ENCODE data around the gene ABCG2.
"Not testable (repeated sequence)": the region's sequence is repeated elsewhere in the genome, so short reads cannot be mapped to it uniquely, and the experiment has no call there.

ABCG2 gene

DNA sequence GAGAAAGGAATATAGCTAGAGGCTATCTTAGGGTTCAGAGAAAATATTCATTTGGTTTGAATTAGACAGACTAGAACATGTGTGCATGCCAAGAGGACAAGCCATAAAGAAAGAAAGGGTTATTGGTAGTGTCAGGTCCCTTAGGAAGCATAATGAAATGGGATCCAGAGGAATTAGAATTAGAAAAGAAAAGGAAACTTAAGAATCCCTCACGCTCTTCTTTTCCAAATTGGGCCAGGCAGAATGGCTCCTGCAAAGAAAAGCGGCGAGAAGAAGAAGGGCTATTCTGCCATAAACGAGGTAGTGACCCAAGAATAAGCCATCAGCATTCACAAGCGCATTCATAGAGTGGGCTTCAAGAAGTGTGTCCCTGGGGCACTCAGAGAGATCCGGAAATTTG lies 4.9 kb upstream of the ABCG2 start:
- no peak for DNase-seq

- DNase-seq = no peak
Observed at GRCh38 chr4:88162626-88163025, 4.2 kb upstream of the ABCG2 start.

DNA sequence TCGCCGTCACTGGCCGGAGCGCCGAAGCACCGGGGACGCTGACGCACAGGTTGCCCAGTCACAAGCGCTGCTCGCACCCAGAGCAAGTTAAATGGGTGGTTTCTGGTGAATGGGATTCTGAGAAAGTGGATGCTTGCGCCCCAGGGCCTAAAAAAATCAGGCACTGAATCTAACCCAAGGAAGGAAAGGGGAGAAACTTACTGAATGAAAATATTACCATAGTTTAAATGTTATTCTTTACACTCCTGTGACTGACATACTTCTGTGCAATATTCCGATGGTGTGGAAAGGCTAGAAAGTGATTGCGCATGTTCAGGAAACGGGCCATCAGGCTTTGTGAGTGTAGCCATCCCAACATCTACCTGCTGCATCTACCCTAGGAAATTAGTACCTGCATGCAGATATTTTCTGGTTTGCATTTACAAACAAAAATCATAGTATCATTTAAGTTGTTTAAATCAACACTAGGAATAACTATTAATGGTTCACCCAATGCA lies 838 bp upstream of the ABCG2 start:
- no peak for DNase-seq

GRCh38 chr4:88158038-88158488 lies 376 bp downstream of the ABCG2 start:
- no peak for DNase-seq

GRCh38 chr4:88152331-88152730 lies 6.1 kb downstream of the ABCG2 start:
- DNase-seq = not testable (repeated sequence)

DNA sequence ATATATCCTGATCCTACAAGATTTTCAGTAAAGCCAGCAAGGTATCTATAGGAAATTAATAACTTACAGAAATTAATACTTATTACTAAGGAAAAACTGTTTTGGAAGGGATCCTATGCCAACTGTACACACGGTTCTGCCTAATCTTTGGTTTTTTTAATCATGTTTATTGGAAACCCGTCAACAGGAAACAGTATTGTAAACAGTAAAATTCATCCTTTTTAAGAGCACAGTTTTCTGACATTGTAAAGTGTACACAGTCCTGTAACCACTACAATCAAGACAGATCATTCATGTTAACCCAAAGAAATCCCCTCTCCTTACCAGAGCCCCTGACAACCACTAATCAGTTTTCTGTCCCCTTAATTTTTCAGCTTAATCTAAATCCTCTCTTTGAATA lies 9.9 kb downstream of the ABCG2 start:
- DNase-seq = no peak

GRCh38 chr4:88147799-88148217 lies 10.6 kb downstream of the ABCG2 start:
- no peak for DNase-seq

DNA sequence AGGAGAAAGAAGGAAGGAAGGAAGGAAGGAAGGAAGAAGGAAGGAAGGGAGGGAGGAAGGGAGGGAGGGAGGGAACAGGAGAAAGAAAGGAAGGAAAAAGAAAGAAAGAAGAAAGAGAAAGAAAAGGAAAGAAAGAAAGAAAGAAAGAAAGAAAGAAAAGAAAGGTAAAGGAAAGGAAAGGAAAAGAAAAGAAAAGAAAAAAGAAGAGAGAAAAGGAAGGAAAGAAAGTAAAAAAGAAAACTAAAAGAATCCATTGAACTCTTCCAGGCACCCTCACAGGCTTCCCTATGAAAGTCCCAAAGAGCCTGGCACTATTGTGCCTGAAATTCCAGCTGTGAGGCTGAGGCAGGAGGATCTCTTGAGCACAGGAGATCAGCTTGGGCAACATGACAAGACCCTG lies 11.5 kb downstream of the ABCG2 start:
- no peak for DNase-seq

DNA sequence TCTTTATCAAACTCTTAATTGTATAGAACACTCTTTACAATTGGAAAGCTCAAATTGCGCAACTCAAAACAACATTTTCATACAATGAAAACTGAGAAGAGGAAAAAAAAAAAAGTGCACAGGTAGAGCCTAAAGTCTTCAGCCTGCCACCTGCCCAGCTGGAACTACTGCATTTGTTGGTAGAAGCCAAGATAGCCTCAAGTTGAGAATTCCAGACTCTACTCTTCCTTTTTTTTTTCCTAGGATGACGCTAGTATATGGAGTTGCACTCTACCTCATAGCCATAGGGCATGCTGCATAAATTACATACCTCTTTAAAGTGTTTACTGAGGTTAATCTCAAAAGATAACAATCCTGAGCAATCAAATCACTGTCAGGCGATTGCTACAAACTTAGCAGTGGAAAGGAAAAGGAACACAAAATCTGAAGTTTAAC lies 13.6 kb downstream of the ABCG2 start:
- no peak for DNase-seq

DNA sequence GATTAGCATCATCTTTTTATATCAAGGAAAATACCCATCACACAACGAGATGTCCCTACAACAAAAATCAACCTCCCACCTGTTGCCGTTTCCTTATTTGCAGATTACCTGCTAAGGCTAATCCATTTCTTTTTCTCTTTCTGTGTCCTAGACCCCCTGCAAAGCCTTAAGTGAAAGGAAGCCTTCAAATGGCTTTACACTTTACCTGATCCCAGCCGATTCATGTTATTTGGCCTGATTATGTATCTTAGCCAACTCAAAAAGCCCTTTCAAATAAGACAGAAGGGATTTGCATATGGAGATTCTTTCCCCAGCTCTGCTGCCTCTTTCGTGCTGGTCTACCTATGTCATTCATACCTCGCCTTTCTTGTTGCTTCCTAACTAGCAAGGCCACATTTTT lies 14.4 kb downstream of the ABCG2 start:
- DNase-seq = no peak

DNA sequence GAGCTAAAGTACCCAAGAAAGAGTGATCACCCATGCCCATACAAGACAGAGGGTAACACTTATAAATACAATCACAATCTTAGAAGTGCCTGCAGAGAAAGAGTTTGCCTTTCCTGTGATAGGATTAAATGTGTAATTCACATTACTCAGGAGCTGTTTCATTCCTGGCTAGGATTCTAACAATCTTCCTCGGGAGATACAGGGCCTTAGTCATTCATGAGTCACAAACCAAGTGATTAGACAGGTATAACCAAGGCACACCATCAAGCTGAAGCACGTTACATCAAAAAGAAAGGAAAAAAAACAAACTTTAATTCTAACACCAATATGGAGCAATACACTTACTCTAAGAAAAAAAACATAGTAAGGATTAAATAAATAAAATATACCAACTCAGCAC lies 14.9 kb downstream of the ABCG2 start:
- DNase-seq = no peak

GRCh38 chr4:88138561-88138960 lies 19.9 kb downstream of the ABCG2 start:
- no peak for DNase-seq

GRCh38 chr4:88137112-88137511 lies 21.3 kb downstream of the ABCG2 start:
- no peak for DNase-seq

DNA sequence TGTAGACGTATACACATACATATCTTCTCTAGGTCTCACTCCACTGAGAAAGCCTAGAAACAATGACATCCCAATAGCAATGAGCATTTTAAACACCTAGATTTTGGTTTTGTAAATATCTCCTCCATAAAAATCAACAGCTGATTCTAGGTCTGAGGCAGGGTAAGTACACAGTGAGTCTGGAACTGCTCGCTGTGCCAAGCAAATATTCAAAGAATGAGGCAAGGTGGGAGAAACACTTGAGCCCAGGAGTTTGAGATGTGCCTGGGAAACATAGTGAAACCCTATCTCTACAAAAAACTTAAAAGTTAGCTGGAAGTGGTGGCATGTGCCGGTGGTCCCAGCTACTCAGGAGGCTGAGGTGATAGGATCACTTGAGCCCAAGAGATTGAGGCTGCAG lies 22.2 kb downstream of the ABCG2 start:
- no peak for DNase-seq

DNA sequence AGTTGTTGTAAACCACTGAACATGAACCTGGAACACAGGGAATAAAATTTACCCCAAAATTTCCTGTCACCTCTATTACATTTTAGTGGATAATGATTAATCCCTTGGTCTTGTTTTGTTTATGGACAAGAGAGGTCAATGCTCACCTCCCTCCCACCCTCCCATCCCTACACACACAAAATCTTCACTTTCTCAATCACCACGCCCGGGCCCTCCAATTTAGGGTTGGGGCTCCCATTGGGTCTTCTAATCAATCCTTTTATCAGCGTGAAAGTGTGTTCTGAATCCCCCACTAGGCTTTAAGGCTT lies 23.1 kb downstream of the ABCG2 start:
- no peak for DNase-seq

- no peak for DNase-seq
Observed at GRCh38 chr4:88134536-88135355, 23.7 kb downstream of the ABCG2 start.

GRCh38 chr4:88134111-88134510 lies 24.3 kb downstream of the ABCG2 start:
- DNase-seq = no peak

- DNase-seq = no peak
Observed at GRCh38 chr4:88130544-88131305, 27.7 kb downstream of the ABCG2 start.

DNA sequence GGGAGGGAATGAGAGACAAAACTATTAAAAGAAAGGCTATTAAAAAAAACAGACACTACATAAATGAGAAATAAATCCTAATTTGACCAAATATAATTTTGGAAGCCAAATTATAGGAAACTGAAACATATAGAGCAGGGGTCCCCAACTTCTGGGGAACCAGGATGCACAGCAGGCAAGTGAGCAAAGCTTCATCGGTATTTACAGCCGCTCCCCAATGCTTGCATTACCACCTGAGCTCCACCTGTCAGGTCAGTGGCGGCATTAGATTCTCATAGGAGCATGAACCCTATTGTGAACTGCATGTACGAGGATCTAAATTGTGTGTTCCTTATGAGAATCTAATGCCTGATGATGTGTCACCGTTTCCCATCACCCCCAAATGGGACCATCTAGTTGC lies 28.4 kb downstream of the ABCG2 start:
- no peak for DNase-seq

GRCh38 chr4:88122260-88122659 lies 36.2 kb downstream of the ABCG2 start:
- not testable (repeated sequence) for DNase-seq

DNA sequence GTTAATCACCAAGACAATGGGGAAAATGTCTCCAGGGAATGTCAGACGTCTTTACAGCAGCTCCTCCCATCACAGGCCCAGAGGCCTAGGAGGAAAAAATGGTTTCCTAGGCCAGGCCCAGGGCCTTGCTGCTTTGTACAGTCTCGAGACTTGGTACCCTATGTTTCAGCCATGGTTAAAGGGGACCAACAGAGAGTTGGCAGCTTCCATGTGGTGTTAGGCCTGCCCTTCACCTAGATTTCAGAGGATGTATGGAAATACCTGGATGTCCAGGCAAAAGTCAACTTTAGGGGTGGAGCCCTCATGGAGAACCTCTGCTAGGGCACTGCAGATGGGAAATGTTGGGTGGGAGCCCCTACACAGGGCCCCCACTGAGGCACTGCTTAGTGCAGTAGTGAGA lies 38.5 kb downstream of the ABCG2 start:
- DNase-seq = no peak

- DNase-seq = no peak
Observed at GRCh38 chr4:88115587-88115986, 42.9 kb downstream of the ABCG2 start.

GRCh38 chr4:88112856-88113255 lies 45.6 kb downstream of the ABCG2 start:
- no peak for DNase-seq

- no peak for DNase-seq
Observed at GRCh38 chr4:88110826-88111225, 47.6 kb downstream of the ABCG2 start.
